Uterus (tissue), 2 donors: ENCODE results near the gene TFEB.

Experiments used
- POLR2A ChIP-seq, 2 donors: fragments of 450-650 bp; IDR thresholded peaks; one replicate each; pipeline ENCODE4 v1.6.1; 2016; ENCODE audit warnings: antibody characterized with exemption in 2 of 2, mild to moderate bottlenecking in 1 of 2, moderate library complexity in 1 of 2
- TF ChIP-seq, protein P1 (sequence below), 4 experiments: fragments of 200-600 bp in 2 of 4; fragments of 450-650 bp in 2 of 4; sonication (generic) in 2 of 4; IDR thresholded peaks; one replicate each; pipeline ENCODE4 v1.5.1; 2016 to 2019; ENCODE audit warnings: antibody characterized with exemption in 4 of 4, mild to moderate bottlenecking in 2 of 4, moderate library complexity in 1 of 4

DNA sequence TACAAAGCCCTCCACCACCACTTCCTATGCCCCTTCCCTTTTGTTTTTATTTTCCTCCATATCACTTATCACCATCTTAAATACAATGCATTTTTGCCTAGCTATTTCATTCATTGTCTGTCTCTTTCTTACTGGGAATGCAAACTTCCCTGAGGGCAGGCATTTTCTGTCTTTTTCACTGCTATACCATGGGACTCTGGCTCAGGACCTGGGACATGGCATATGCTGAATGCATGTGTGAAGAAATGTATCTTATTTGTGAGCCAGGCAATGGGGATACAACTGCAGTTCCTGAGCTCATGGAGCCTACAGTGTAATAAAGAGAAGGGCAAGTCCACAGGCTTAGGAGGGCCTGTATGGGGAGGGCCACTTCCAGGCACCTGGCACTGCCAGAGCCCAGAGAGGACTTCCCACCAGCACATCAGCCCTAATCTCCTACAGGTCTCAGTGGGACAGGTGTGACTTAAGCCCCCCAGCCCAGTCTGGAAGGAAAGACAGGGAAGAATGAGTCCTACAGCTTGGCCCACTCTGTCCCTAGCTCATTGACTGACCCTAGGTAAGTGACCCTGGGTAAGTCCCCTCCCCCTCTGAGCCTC, 43.2 kb downstream of the TFEB start:
- TF ChIP-seq, protein P1, sequence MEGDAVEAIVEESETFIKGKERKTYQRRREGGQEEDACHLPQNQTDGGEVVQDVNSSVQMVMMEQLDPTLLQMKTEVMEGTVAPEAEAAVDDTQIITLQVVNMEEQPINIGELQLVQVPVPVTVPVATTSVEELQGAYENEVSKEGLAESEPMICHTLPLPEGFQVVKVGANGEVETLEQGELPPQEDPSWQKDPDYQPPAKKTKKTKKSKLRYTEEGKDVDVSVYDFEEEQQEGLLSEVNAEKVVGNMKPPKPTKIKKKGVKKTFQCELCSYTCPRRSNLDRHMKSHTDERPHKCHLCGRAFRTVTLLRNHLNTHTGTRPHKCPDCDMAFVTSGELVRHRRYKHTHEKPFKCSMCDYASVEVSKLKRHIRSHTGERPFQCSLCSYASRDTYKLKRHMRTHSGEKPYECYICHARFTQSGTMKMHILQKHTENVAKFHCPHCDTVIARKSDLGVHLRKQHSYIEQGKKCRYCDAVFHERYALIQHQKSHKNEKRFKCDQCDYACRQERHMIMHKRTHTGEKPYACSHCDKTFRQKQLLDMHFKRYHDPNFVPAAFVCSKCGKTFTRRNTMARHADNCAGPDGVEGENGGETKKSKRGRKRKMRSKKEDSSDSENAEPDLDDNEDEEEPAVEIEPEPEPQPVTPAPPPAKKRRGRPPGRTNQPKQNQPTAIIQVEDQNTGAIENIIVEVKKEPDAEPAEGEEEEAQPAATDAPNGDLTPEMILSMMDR (IDR thresholded peaks at IDR 0.05) = no peak
- TF ChIP-seq POLR2A (IDR thresholded peaks at IDR 0.05) = no peak
